SKM-1 (cell line): Measurements from ENCODE around the gene POU2AF2.
"Not testable (repeated sequence)": the region's sequence is repeated elsewhere in the genome, so short reads cannot be mapped to it uniquely, and the experiment has no call there.

Source experiments
- DNase-seq: peaks from one replicate; lab custom pipeline; 2025; ENCODE audit not compliant: unreplicated experiment; lab: John Stamatoyannopoulos, UW

The POU2AF2 gene

GRCh38 chr11:111301004-111301841 lies 55.7 kb downstream of the POU2AF2 start:
- no peak for DNase-seq

- no peak for DNase-seq
Measured at GRCh38 chr11:111301842-111302118, 56.3 kb downstream of the POU2AF2 start.

- no peak for DNase-seq
Measured at GRCh38 chr11:111302298-111302697, 56.8 kb downstream of the POU2AF2 start.

- DNase-seq = no peak
Measured at GRCh38 chr11:111303461-111303860, 57.9 kb downstream of the POU2AF2 start.

GRCh38 chr11:111305162-111305802 lies 59.8 kb downstream of the POU2AF2 start:
- no peak for DNase-seq

GRCh38 chr11:111305876-111306275 lies 60.4 kb downstream of the POU2AF2 start:
- DNase-seq = no peak

GRCh38 chr11:111306321-111306720 lies 60.8 kb downstream of the POU2AF2 start:
- DNase-seq = no peak

- no peak for DNase-seq
Measured at GRCh38 chr11:111307472-111308108, 62.1 kb downstream of the POU2AF2 start.

GRCh38 chr11:111308140-111308539 lies 62.6 kb downstream of the POU2AF2 start:
- DNase-seq = no peak

- no peak for DNase-seq
Measured at GRCh38 chr11:111309215-111309915, 63.8 kb downstream of the POU2AF2 start.

GRCh38 chr11:111310088-111310487 lies 64.6 kb downstream of the POU2AF2 start:
- no peak for DNase-seq

GRCh38 chr11:111310723-111311122 lies 65.2 kb downstream of the POU2AF2 start:
- no peak for DNase-seq

- no peak for DNase-seq
Measured at GRCh38 chr11:111312076-111312475, 66.6 kb downstream of the POU2AF2 start.

- no peak for DNase-seq
Measured at GRCh38 chr11:111319296-111319695, 73.8 kb downstream of the POU2AF2 start.

- DNase-seq = not testable (repeated sequence)
Measured at GRCh38 chr11:111320199-111320598, 74.7 kb downstream of the POU2AF2 start.

- DNase-seq = no peak
Measured at GRCh38 chr11:111320728-111321568, 75.4 kb downstream of the POU2AF2 start.

- no peak for DNase-seq
Measured at GRCh38 chr11:111322534-111322933, 77.0 kb downstream of the POU2AF2 start.

GRCh38 chr11:111324277-111324720 lies 78.8 kb downstream of the POU2AF2 start:
- DNase-seq = no peak

- DNase-seq = no peak
Measured at GRCh38 chr11:111325259-111325658, 79.7 kb downstream of the POU2AF2 start.

GRCh38 chr11:111326824-111327223 lies 81.3 kb downstream of the POU2AF2 start:
- DNase-seq = no peak
